Kidney (tissue), 14 donors: ENCODE measurements around the gene KCNA5. TPM values are rescaled to one million over a fixed set of nuclear protein-coding genes. Genes with fewer than 3 reads are reported as not detected.
A peak's percentile ranks its signal among the peaks of the same experiment; 100 is the strongest.

Experiments
- DNase-seq, 5 donors: peaks; one replicate each; pipeline ENCODE4 v3.0.0-alpha.2; 2013 to 2020
- FAIRE-seq: peaks from 2 replicates; lab custom pipeline; 2012; peaks lifted over from hg19 to GRCh38; lab: Jason Lieb, UNC
- H3K27ac ChIP-seq, 2 donors: one replicate each; pipeline ENCODE4 v1.7.0; 2013; ENCODE audit warnings: low read depth in 2 of 2, low read length in 2 of 2, inconsistent platforms in 1 of 2
- H3K27me3 ChIP-seq: one replicate; pipeline ENCODE4 v1.7.1; 2013; ENCODE audit warnings: low read length, inconsistent platforms; ENCODE audit not compliant: control insufficient read depth, insufficient read depth
- H3K36me3 ChIP-seq, 3 donors: one replicate each; pipeline versions ENCODE4 v1.7.0 to v1.7.1; 2013; ENCODE audit warnings: low read length in 3 of 3, control low read depth in 1 of 3, inconsistent platforms in 1 of 3; ENCODE audit not compliant: insufficient read depth in 3 of 3, control insufficient read depth in 2 of 3
- H3K4me1 ChIP-seq, 3 donors: one replicate each; pipeline versions ENCODE4 v1.7.0 to v1.7.1; 2013; ENCODE audit warnings: low read length in 3 of 3, inconsistent platforms in 1 of 3, low read depth in 1 of 3; ENCODE audit not compliant: control insufficient read depth in 2 of 3, insufficient read depth in 2 of 3
- H3K4me3 ChIP-seq, 3 donors: one replicate each; pipeline versions ENCODE4 v1.7.0 to v1.8.1; 2013; ENCODE audit warnings: low read length in 3 of 3, control low read depth in 1 of 3, inconsistent platforms in 1 of 3
- H3K9ac ChIP-seq, 3 donors: one replicate each; pipeline versions ENCODE4 v1.7.0 to v1.7.1; 2013; ENCODE audit warnings: low read length in 3 of 3, control low read depth in 1 of 3, inconsistent platforms in 1 of 3
- H3K9me3 ChIP-seq, 3 donors: one replicate each; pipeline versions ENCODE4 v1.7.0 to v1.7.1; 2013; ENCODE audit warnings: low read length in 3 of 3, control low read depth in 1 of 3, inconsistent platforms in 1 of 3; ENCODE audit not compliant: control insufficient read depth in 2 of 3, insufficient read depth in 1 of 3
- intact Hi-C: fragments of 100-400 bp; cut with DNase I; formaldehyde crosslinking; loops from one replicate; pipeline ENCODE4 v1.11.1; 2022
- polyA plus RNA-seq: library from polyadenylated mRNA; stranded (reverse); fragments of 350-450 nt; fragmentation: Illumina TruSeq; extraction: RNeasy Lipid Tissue Mini Kit (QIAGEN cat#74804); gene quantifications from one replicate; pipeline ENCODE4 v1.2.3, GENCODE V29; 2014; ENCODE audit warnings: low read depth, low replicate concordance; ENCODE audit not compliant: insufficient read depth
- total RNA-seq: library from RNA; stranded (reverse); fragmentation: NEBNext Ultra II Directional; extraction: Animal tissue kit (Norgen Biotek cat#: 25700); gene quantifications from one replicate; pipeline ENCODE4 v1.2.1, GENCODE V29; 2021
- TF ChIP-seq, protein P1 (sequence below): IDR thresholded peaks from 3 replicates; pipeline ENCODE4 v1.5.1; 2012; ENCODE audit warnings: mild to moderate bottlenecking, moderate library complexity, borderline replicate concordance; ENCODE audit not compliant: insufficient read depth; ENCODE audit errors: extremely low read depth
- donor health status: control.
- donor health status: control.
- donor health status: control.
- donor health status: control.
- donor health status: control.
- donor health status: DM: yes; HTN: yes; CAD: no.
- donor health status: Normal renal cell carcinoma (clear cell type).

KCNA5 gene
- total and polyA plus RNA-seq, 2 donors from 2014 or later, result 1.8 to 2.9 TPM

- H3K27me3 ChIP-seq, result no peaks in the 10 kb centered on the region
- TF ChIP-seq, protein P1, sequence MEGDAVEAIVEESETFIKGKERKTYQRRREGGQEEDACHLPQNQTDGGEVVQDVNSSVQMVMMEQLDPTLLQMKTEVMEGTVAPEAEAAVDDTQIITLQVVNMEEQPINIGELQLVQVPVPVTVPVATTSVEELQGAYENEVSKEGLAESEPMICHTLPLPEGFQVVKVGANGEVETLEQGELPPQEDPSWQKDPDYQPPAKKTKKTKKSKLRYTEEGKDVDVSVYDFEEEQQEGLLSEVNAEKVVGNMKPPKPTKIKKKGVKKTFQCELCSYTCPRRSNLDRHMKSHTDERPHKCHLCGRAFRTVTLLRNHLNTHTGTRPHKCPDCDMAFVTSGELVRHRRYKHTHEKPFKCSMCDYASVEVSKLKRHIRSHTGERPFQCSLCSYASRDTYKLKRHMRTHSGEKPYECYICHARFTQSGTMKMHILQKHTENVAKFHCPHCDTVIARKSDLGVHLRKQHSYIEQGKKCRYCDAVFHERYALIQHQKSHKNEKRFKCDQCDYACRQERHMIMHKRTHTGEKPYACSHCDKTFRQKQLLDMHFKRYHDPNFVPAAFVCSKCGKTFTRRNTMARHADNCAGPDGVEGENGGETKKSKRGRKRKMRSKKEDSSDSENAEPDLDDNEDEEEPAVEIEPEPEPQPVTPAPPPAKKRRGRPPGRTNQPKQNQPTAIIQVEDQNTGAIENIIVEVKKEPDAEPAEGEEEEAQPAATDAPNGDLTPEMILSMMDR, result no peak
- H3K4me1 ChIP-seq, result no peaks in the 10 kb centered on the region
- H3K36me3 ChIP-seq, result no peaks in the 10 kb centered on the region
- DNase-seq, result peak in 3 of 5 donors; percentile 15 to 52 (median 16)
- no peak overlapping the region for H3K9ac ChIP-seq
- H3K4me3 ChIP-seq, result no peak overlapping the region
- no peak overlapping the region for H3K27ac ChIP-seq
- FAIRE-seq, result no peak
- intact Hi-C loops, result no loop called here
- H3K9me3 ChIP-seq, result no peaks in the 10 kb centered on the region
Observed at GRCh38 chr12:5016526-5016925, 27.2 kb upstream of the KCNA5 start.

DNA sequence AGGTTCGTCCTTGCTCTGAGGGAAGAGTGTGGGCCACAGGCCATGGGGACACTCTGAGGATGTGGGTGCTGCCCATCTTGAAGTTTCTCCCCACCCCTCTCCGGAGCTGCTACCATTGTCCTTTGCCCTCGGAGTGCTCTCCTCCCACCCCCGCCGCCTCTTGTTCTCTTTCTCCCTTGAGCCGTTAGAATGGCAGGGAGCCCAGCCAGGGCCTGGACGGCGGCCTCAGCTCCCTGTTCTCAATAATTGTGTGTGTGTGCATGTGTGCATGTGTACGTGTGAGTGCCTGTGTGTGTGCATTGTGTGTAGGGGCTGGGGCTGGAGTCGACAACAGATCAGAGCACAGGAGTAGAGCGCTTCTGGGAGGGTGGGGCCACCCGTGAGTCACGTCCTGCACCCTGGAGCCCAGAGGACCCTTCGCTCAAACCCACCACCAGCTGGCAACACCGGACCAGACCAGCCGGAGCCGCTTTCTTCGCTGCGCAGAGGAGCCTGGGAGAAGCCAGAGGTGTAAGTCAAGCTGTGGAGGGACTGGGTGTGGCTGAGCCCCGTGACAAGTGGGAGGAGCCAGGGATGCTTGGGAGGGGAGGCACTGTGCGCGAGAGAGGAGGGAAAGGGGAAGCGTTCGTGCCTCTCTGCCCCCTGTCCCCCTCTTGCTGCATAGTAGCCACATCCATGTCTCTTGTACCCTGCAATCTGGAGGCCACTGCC, 25.9 kb upstream of the KCNA5 start:
- Histone ChIP-seq H3K36me3 (no peaks in the 10 kb centered on the region), H3K27me3 (no peaks in the 10 kb centered on the region), H3K4me3 (no peak overlapping the region), H3K9me3 (no peaks in the 10 kb centered on the region), H3K9ac (no peak overlapping the region), H3K27ac (no peak overlapping the region), H3K4me1 (no peaks in the 10 kb centered on the region)
- FAIRE-seq (no peak), DNase-seq (no peak)
- intact Hi-C loops, result no loop called here
- TF ChIP-seq, protein P1, result no peak

DNA sequence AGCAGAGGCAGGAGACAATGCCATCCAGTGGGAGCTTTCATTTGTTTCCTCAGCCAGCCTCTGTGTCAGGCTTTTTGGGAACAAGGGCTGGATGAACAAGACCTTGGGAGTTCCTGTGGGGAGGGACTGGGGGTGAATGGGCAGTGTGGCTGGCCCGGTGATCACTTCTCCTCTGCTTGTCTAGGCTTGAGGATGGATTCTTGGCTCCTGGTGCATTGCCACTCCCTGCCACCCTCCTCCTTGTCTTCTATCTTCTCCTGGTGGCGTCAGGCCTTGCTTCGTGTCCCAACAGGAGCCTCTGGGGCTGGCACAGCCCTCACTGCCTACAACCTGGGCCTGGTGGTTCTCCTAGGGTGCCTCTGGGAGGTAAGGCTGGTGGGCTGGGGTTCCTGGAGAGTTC, 25.0 kb upstream of the KCNA5 start:
- FAIRE-seq (no peak), DNase-seq (no peak)
- Histone ChIP-seq H3K27me3 (no peaks in the 10 kb centered on the region), H3K36me3 (no peaks in the 10 kb centered on the region), H3K4me3 (no peak overlapping the region), H3K27ac (no peak overlapping the region), H3K9ac (no peak overlapping the region), H3K9me3 (no peaks in the 10 kb centered on the region), H3K4me1 (no peaks in the 10 kb centered on the region)
- intact Hi-C loops, result no loop called here
- TF ChIP-seq, protein P1, result no peak
